NCI-H1417 treated with DMSO at 0.1 percent for 48 hours (cell line): ENCODE data around the gene CHM.
"Not testable (repeated sequence)": the region's sequence is repeated elsewhere in the genome, so short reads cannot be mapped to it uniquely, and the experiment has no call there.

Experiments
- DNase-seq: peaks from one replicate; lab custom pipeline; 2025; lab: John Stamatoyannopoulos, UW

The CHM gene

GRCh38 chrX:86047174-86047935, at the start of gene CHM:
CHM (minus strand) TSS chrX:86047558; CDS start chrX:86047532, 26 bp downstream.
- DNase-seq: no peak

- no peak for DNase-seq
Measured at GRCh38 chrX:86078650-86079049, 31.3 kb upstream of the CHM start.

GRCh38 chrX:86066998-86067397, 19.6 kb upstream of the CHM start:
- no peak for DNase-seq

- DNase-seq: no peak
Measured at GRCh38 chrX:86061407-86061806, 14.0 kb upstream of the CHM start.

GRCh38 chrX:86051741-86052140, 4.4 kb upstream of the CHM start:
- DNase-seq: no peak

- no peak for DNase-seq
Measured at GRCh38 chrX:86047936-86048280, 550 bp upstream of the CHM start.

- DNase-seq: no peak
Measured at GRCh38 chrX:86044216-86044615, 3.1 kb downstream of the CHM start.

GRCh38 chrX:86039625-86040568, 7.5 kb downstream of the CHM start:
- DNase-seq: no peak

GRCh38 chrX:86033385-86033784, 14.0 kb downstream of the CHM start:
- DNase-seq: no peak

- no peak for DNase-seq
Measured at GRCh38 chrX:86028681-86029080, 18.7 kb downstream of the CHM start.

- DNase-seq: no peak
Measured at GRCh38 chrX:86023811-86024210, 23.5 kb downstream of the CHM start.

GRCh38 chrX:86021652-86022289, 25.6 kb downstream of the CHM start:
- DNase-seq: no peak

GRCh38 chrX:86016139-86016538, 31.2 kb downstream of the CHM start:
- no peak for DNase-seq

GRCh38 chrX:86014959-86015358, 32.4 kb downstream of the CHM start:
- not testable (repeated sequence) for DNase-seq

GRCh38 chrX:86014421-86014820, 32.9 kb downstream of the CHM start:
- DNase-seq: no peak

GRCh38 chrX:86013792-86014191, 33.6 kb downstream of the CHM start:
- DNase-seq: no peak

GRCh38 chrX:86012188-86012587, 35.2 kb downstream of the CHM start:
- DNase-seq: no peak

- DNase-seq: not testable (repeated sequence)
Measured at GRCh38 chrX:86009803-86010202, 37.6 kb downstream of the CHM start.

GRCh38 chrX:86007891-86008290, 39.5 kb downstream of the CHM start:
- DNase-seq: not testable (repeated sequence)

- DNase-seq: no peak
Measured at GRCh38 chrX:86002076-86002896, 45.1 kb downstream of the CHM start.

- DNase-seq: no peak
Measured at GRCh38 chrX:85998954-85999353, 48.4 kb downstream of the CHM start.

GRCh38 chrX:85996555-85996954, 50.8 kb downstream of the CHM start:
- no peak for DNase-seq
